Measurements from ENCODE around the gene TRAPPC10.

TRAPPC10 gene

DNA sequence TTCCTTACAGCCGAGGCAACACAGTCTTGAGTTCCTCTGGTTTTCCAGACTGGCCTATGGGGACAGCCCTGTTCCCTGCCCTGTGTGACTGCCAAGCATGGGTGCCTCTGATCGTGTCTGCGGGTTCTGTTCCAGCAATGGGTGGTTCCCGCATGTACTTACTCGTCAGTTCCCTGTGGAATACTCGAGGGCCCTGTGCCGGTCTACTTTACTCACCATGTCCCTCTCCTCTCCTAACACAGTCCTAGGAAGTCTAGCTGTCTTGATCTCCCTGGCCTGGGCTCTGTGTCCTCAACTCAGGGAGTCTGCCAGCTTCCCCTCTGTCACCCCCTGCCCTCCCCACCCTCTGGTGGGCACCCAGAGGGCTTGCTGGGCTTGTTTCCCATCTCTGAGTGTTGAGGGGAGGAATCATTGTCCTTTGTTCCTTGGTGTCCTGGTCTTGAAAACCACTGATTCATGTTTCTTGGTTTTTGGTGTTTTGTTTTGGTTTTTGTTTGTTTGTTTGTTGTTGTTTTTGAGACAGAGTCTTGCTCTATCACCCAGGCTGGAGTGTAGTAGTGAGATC is 36.0 kb downstream of the TRAPPC10 start:
- Histone ChIP-seq H3K79me2 (ENCODE audit: insufficient read depth, low read length) (peaks cover 45% of the 10 kb centered on the region), H3F3A (ENCODE audit: low read depth) (no peaks in the 10 kb centered on the region), H4K20me1 (ENCODE audit: insufficient read depth, low read length, poor library complexity, severe bottlenecking) (no peaks in the 10 kb centered on the region), H3K9me2 (replicated peaks; ENCODE audit: low read depth, low read length) (no peaks in the 10 kb centered on the region), H3K4me2 (ENCODE audit: low read depth, low read length, poor library complexity, severe bottlenecking) (no peak overlapping the region), H2AFZ (ENCODE audit: low read length) (no peak overlapping the region), H3K4me1 (ENCODE audit: insufficient read depth, low read length, poor library complexity, severe bottlenecking) (no peaks in the 10 kb centered on the region), H3K36me3 (ENCODE audit: insufficient read depth, low read length) (peaks cover 44% of the 10 kb centered on the region; the same call in 1 of the 2 replicates), H3K9ac (ENCODE audit: low read depth, low read length, poor library complexity, severe bottlenecking) (no peak overlapping the region), H3K4me3 (ENCODE audit: low read length, poor library complexity, severe bottlenecking) (no peak overlapping the region), H3K9me3 (ENCODE audit: insufficient read depth, low read depth, low read length) (no peaks in the 10 kb centered on the region), H3K27me3 (ENCODE audit: insufficient read depth, low read length, poor library complexity, severe bottlenecking) (no peaks in the 10 kb centered on the region)
- TF ChIP-seq CTCF (conservative IDR thresholded peaks at IDR 0.05; ENCODE audit: low read length), result no peak
- no peak for TF ChIP-seq EZH2phosphoT487 (IDR thresholded peaks at IDR 0.05; ENCODE audit: borderline replicate concordance)

- Histone ChIP-seq H3K9me2 (replicated peaks; ENCODE audit: low read depth, low read length) (no peaks in the 10 kb centered on the region), H3K9me3 (ENCODE audit: insufficient read depth, low read depth, low read length) (no peaks in the 10 kb centered on the region), H3K4me2 (ENCODE audit: low read depth, low read length, poor library complexity, severe bottlenecking) (no peak overlapping the region), H4K20me1 (ENCODE audit: insufficient read depth, low read length, poor library complexity, severe bottlenecking) (peaks cover 4% of the 10 kb centered on the region), H3F3A (ENCODE audit: low read depth) (no peaks in the 10 kb centered on the region), H3K4me3 (ENCODE audit: low read length, poor library complexity, severe bottlenecking) (no peak overlapping the region), H3K79me2 (ENCODE audit: insufficient read depth, low read length) (peaks cover 43% of the 10 kb centered on the region), H3K36me3 (ENCODE audit: insufficient read depth, low read length) (peaks cover 47% of the 10 kb centered on the region; the same call in 1 of the 2 replicates), H3K27me3 (ENCODE audit: insufficient read depth, low read length, poor library complexity, severe bottlenecking) (no peaks in the 10 kb centered on the region), H2AFZ (ENCODE audit: low read length) (no peak overlapping the region), H3K9ac (ENCODE audit: low read depth, low read length, poor library complexity, severe bottlenecking) (no peak overlapping the region), H3K4me1 (ENCODE audit: insufficient read depth, low read length, poor library complexity, severe bottlenecking) (no peaks in the 10 kb centered on the region)
- TF ChIP-seq CTCF (conservative IDR thresholded peaks at IDR 0.05; ENCODE audit: low read length), result no peak
- no peak for TF ChIP-seq EZH2phosphoT487 (IDR thresholded peaks at IDR 0.05; ENCODE audit: borderline replicate concordance)
Observed at GRCh38 chr21:44049182-44049581, 37.1 kb downstream of the TRAPPC10 start.

DNA sequence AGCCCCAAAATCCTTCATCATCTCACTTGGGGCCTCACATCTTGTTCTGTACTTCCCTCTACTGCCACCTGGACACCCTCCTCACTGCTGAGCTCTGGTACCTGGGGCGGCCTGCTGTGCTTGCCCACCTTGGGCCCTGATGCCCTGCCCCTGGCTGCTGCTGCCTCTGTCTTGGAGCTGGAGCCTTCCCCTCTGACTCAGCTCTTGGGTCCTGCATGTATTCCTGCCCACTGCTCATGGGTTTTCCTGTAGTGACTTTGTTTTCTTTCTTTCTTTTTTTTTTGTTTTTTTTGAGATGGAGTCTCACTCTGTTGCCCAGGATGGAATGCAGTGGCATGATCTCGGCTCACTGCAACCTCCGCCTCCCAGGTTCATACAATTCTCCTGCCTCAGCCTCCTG is 37.5 kb downstream of the TRAPPC10 start:
- no peak overlapping the region for H3K4me3 ChIP-seq (ENCODE audit: low read length, poor library complexity, severe bottlenecking)
- H3K9ac ChIP-seq (ENCODE audit: low read depth, low read length, poor library complexity, severe bottlenecking), result no peak overlapping the region
- H3K79me2 ChIP-seq (ENCODE audit: insufficient read depth, low read length), result peaks cover 45% of the 10 kb centered on the region
- no peaks in the 10 kb centered on the region for H3K27me3 ChIP-seq (ENCODE audit: insufficient read depth, low read length, poor library complexity, severe bottlenecking)
- peaks cover 48% of the 10 kb centered on the region; the same call in 1 of the 2 replicates for H3K36me3 ChIP-seq (ENCODE audit: insufficient read depth, low read length)
- H2AFZ ChIP-seq (ENCODE audit: low read length), result no peak overlapping the region
- H3K4me1 ChIP-seq (ENCODE audit: insufficient read depth, low read length, poor library complexity, severe bottlenecking), result no peaks in the 10 kb centered on the region
- no peak for TF ChIP-seq EZH2phosphoT487 (IDR thresholded peaks at IDR 0.05; ENCODE audit: borderline replicate concordance)
- TF ChIP-seq CTCF (conservative IDR thresholded peaks at IDR 0.05; ENCODE audit: low read length), result no peak
- no peaks in the 10 kb centered on the region for H3K9me3 ChIP-seq (ENCODE audit: insufficient read depth, low read depth, low read length)
- H3F3A ChIP-seq (ENCODE audit: low read depth), result no peaks in the 10 kb centered on the region
- H4K20me1 ChIP-seq (ENCODE audit: insufficient read depth, low read length, poor library complexity, severe bottlenecking), result peaks cover 4% of the 10 kb centered on the region
- H3K4me2 ChIP-seq (ENCODE audit: low read depth, low read length, poor library complexity, severe bottlenecking), result no peak overlapping the region
- H3K9me2 ChIP-seq (replicated peaks; ENCODE audit: low read depth, low read length), result no peaks in the 10 kb centered on the region
